DND-41 (cell line): ENCODE data around the gene TRMU.

Experiments used
- EZH2 ChIP-seq: IDR thresholded peaks from 3 replicates; pipeline ENCODE4 v1.6.1; 2012; ENCODE audit warnings: borderline replicate concordance, low read depth, mild to moderate bottlenecking, moderate library complexity, low read length, inconsistent platforms; ENCODE audit not compliant: severe bottlenecking
- TF ChIP-seq, protein P1 (sequence below): IDR thresholded peaks from 2 replicates; pipeline ENCODE4 v1.5.1; 2012; ENCODE audit warnings: borderline replicate concordance, low read length, moderate library complexity, mild to moderate bottlenecking; ENCODE audit not compliant: poor library complexity, severe bottlenecking; ENCODE audit errors: extremely low read depth

DNA sequence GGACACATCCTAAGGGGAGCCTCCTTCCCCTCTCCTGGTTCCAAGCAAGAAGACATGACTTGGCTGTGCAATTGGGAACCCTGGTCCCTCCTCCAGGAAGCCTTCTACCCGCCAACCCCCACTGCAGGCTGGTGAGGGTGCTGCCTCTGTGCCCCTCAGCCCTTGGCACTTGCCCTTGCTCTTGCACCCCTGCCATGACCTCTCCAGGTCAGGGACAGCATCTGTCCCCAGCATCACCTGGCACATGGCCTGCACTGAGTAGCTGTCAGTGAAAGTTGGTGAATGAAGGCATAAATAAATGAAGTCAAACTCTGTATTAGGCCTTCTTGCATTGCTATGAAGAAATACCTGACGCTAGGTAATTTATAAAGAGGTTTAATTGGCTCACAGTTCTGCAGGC lies 40.7 kb upstream of the TRMU start:
- TF ChIP-seq, protein P1, sequence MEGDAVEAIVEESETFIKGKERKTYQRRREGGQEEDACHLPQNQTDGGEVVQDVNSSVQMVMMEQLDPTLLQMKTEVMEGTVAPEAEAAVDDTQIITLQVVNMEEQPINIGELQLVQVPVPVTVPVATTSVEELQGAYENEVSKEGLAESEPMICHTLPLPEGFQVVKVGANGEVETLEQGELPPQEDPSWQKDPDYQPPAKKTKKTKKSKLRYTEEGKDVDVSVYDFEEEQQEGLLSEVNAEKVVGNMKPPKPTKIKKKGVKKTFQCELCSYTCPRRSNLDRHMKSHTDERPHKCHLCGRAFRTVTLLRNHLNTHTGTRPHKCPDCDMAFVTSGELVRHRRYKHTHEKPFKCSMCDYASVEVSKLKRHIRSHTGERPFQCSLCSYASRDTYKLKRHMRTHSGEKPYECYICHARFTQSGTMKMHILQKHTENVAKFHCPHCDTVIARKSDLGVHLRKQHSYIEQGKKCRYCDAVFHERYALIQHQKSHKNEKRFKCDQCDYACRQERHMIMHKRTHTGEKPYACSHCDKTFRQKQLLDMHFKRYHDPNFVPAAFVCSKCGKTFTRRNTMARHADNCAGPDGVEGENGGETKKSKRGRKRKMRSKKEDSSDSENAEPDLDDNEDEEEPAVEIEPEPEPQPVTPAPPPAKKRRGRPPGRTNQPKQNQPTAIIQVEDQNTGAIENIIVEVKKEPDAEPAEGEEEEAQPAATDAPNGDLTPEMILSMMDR: no peak
- TF ChIP-seq EZH2: no peak
